Neural crest cell (in vitro differentiated cells): Measurements from ENCODE around the gene TNS2. TPM values are rescaled to one million over a fixed set of nuclear protein-coding genes. Genes with fewer than 3 reads are reported as not detected.

ENCODE experiments used
- DNase-seq: peaks from one replicate; pipeline ENCODE4 v3.0.0; 2021; ENCODE audit warnings: low read depth, mixed read lengths, low spot score
- H3K27ac Mint-ChIP-seq: one replicate; pipeline ENCODE4 v1.8.0; 2021; ENCODE audit warnings: mild to moderate bottlenecking, mixed read lengths; ENCODE audit not compliant: unreplicated experiment
- H3K27me3 Mint-ChIP-seq: 2 replicates; pipeline ENCODE4 v1.8.0; 2021; ENCODE audit warnings: low read depth, mild to moderate bottlenecking, mixed read lengths
- H3K36me3 Mint-ChIP-seq: 2 replicates; pipeline ENCODE4 v1.8.0; 2021; ENCODE audit warnings: low read depth, mild to moderate bottlenecking, mixed read lengths
- H3K4me1 Mint-ChIP-seq: 2 replicates; pipeline ENCODE4 v1.8.0; 2021; ENCODE audit warnings: mixed read lengths
- H3K4me3 Mint-ChIP-seq: one replicate; pipeline ENCODE4 v1.8.0; 2021; ENCODE audit warnings: mild to moderate bottlenecking, mixed read lengths
- H3K9me3 Mint-ChIP-seq: 2 replicates; pipeline ENCODE4 v1.8.0; 2021; ENCODE audit warnings: mixed read lengths
- total RNA-seq: library from RNA; stranded (reverse); gene quantifications from 2 replicates; pipeline ENCODE4 v1.2.1, GENCODE V29; 2021
- TF ChIP-seq, protein P1 (sequence below): fragments of 200-600 bp; sonication (generic); conservative IDR thresholded peaks from 2 replicates; pipeline ENCODE4 v1.5.0; 2021; ENCODE audit warnings: antibody characterized with exemption, mild to moderate bottlenecking

TNS2 gene
- total RNA-seq, 1 donor from 2014 or later, result 14.2 TPM

DNA sequence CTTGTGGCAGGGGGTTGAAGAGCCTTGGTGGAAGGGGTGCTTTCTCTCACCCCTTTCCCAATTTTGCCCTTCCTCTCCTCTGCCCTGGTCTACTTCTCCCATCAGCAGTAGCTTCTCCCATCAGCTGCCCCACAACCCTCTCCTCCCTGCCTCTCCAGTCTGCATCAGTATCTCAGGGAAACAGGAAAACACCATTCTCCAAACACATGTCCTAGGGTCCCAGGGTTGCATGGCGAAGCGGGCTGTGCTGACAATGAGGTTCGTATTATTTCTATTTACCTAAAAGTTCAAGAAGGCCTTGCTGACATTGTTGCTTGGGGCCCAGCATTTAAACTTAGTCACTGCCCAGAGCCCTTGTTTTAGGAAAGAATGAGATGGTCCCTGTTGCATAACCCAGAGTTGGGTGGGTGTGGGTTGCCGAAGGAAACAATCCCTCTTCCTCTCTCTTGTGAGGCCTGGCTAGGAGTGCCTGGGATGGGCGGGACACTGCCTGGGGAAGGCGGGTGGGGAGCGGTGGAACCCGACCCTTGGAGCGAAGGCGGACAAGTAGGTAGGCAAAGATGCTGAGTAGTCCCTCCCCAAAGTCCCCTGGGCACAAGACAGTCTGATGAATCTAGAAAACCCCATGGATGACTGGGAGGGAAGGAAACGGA, 46.4 kb downstream of the TNS2 start:
- TF ChIP-seq, protein P1, sequence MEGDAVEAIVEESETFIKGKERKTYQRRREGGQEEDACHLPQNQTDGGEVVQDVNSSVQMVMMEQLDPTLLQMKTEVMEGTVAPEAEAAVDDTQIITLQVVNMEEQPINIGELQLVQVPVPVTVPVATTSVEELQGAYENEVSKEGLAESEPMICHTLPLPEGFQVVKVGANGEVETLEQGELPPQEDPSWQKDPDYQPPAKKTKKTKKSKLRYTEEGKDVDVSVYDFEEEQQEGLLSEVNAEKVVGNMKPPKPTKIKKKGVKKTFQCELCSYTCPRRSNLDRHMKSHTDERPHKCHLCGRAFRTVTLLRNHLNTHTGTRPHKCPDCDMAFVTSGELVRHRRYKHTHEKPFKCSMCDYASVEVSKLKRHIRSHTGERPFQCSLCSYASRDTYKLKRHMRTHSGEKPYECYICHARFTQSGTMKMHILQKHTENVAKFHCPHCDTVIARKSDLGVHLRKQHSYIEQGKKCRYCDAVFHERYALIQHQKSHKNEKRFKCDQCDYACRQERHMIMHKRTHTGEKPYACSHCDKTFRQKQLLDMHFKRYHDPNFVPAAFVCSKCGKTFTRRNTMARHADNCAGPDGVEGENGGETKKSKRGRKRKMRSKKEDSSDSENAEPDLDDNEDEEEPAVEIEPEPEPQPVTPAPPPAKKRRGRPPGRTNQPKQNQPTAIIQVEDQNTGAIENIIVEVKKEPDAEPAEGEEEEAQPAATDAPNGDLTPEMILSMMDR, result no peak
- Mint-ChIP-seq H3K27me3 (peaks cover 68% of the 10 kb centered on the region), H3K4me1 (peaks cover 23% of the 10 kb centered on the region), H3K4me3 (peak overlapping the region; percentile 55), H3K9me3 (no peaks in the 10 kb centered on the region), H3K27ac (no peak overlapping the region), H3K36me3 (no peaks in the 10 kb centered on the region)
- DNase-seq, result no peak

DNA sequence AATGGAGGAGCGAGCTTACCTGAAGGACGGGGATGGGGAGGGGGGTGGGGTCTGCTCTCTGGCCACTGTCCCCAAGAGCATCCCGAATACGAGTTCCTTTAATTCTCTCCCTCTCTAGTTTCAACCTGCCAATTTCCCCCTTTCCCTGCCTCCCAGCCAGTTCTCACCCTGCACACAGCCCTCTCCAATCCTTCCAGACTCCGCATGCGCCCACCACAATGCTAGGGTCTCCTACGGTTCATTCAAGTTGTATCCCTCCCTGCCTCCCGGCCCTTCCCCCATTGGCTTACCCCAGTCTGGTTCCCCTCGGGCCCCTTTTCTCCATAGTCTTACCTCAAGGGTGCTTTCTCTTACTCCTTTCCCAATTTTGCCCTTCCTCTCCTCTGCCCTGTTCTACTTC, 46.9 kb downstream of the TNS2 start:
- DNase-seq, result no peak
- Mint-ChIP-seq H3K27ac (no peak overlapping the region), H3K36me3 (no peaks in the 10 kb centered on the region), H3K9me3 (no peaks in the 10 kb centered on the region), H3K4me1 (peaks cover 23% of the 10 kb centered on the region), H3K27me3 (peaks cover 65% of the 10 kb centered on the region), H3K4me3 (peak overlapping the region; percentile 81)
- TF ChIP-seq, protein P1, result no peak

DNA sequence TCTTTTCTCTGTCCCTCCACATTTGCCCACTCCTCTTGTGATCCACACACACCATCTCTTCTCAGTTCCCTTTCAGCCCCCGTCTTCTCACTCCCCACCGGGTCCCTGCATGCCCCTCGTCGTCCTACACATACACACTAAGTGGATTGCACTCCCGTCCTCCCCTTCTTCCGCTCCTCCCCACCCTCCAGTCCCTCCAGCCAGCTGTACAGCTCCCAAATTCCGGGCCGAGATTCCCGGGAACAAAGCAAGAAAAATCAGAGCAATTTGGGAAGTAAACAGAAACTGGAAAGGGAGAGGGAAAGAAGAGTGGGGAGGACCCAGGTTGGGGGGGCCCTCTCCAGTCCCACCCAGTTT, 47.3 kb downstream of the TNS2 start:
- Mint-ChIP-seq H3K36me3 (no peaks in the 10 kb centered on the region), H3K4me3 (peak overlapping the region; percentile 81), H3K9me3 (no peaks in the 10 kb centered on the region), H3K4me1 (peaks cover 23% of the 10 kb centered on the region), H3K27me3 (peaks cover 62% of the 10 kb centered on the region), H3K27ac (no peak overlapping the region)
- TF ChIP-seq, protein P1, result no peak
- DNase-seq, result no peak

DNA sequence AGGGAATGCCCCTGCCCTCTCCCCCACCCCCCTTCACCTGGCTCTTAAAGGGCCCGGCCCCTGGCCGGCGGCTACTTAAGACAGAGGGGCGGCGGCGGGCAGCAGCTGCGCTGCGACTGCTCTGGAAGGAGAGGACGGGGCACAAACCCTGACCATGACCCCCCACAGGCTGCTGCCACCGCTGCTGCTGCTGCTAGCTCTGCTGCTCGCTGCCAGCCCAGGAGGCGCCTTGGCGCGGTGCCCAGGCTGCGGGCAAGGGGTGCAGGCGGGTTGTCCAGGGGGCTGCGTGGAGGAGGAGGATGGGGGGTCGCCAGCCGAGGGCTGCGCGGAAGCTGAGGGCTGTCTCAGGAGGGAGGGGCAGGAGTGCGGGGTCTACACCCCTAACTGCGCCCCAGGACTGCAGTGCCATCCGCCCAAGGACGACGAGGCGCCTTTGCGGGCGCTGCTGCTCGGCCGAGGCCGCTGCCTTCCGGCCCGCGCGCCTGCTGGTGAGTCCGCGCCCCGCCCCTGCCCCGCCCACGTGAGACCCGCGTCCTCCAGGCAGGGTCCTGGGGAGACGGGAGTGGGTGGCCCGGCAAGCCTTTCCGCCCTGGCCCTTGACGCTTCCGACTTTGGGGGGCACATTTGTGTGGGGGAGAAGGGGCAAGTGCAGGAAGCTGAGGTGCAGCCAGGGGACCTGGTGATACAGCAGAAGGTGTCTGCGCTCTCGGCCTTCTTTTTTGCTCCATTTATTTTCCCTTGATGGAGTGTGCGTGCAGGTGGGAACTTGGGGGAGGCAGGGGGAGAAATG, 47.9 kb downstream of the TNS2 start, which contains the start of gene IGFBP6:
TSS of gene IGFBP6 (plus strand) at position 104 of the 790 bp plus-strand sequence. CDS start at position 155, 51 bp downstream.
- H3K9me3 Mint-ChIP-seq, result no peaks in the 10 kb centered on the region
- TF ChIP-seq, protein P1, result peak; percentile 29
- H3K27me3 Mint-ChIP-seq, result peaks cover 62% of the 10 kb centered on the region
- H3K4me1 Mint-ChIP-seq, result peaks cover 26% of the 10 kb centered on the region
- peak; percentile 36 for DNase-seq
- peak within 1 kb of the TSS; percentile 83 for H3K4me3 Mint-ChIP-seq
- H3K36me3 Mint-ChIP-seq, result no peaks in the 10 kb centered on the region
- H3K27ac Mint-ChIP-seq, result no peak within 1 kb of the TSS

DNA sequence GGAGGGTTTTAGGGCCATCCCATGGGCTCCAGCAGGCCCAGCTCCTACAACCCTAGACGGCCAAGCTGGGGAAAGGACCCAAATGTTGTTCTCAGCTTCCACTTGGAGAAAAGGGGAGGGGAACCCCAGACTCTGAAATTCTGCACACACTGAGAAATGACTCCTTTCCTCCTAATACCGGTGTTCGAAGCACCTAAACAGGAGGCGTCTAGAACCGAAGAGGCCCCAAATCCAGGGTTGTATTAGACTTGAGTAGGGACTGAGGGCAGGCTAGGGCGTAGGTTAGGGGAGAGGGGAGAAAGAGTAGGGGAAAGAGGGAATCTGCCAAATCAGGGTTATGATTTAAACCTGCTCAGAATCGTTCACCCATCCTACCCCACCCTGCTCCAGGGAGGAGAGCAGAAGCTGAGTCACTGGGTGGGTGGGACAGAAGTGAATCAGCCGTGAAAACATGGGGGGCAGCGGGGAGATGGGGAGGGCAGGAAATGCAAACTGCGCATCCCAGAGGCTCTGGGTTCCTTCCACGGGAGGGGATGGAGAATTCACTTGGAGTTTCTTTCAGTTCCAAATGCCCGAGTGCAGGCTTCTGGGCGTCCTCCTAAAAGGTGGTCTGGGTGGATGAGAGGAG, 48.6 kb downstream of the TNS2 start:
- Mint-ChIP-seq H3K9me3 (no peaks in the 10 kb centered on the region), H3K27me3 (peaks cover 59% of the 10 kb centered on the region), H3K36me3 (no peaks in the 10 kb centered on the region), H3K27ac (no peak overlapping the region), H3K4me1 (peaks cover 26% of the 10 kb centered on the region), H3K4me3 (peak overlapping the region; percentile 84)
- DNase-seq, result no peak
- TF ChIP-seq, protein P1, result no peak
